Colonic mucosa (tissue), 4 donors: Measurements from ENCODE around the gene FAT1. TPM values are rescaled to one million over a fixed set of nuclear protein-coding genes. Genes with fewer than 3 reads are reported as not detected.

Experiments
- DNase-seq: peaks from one replicate; pipeline ENCODE4 v3.0.0-alpha.2; 2020
- H3K27ac ChIP-seq: fragments of 200-600 bp; one replicate; pipeline ENCODE4 v1.8.0; 2021
- H3K27me3 ChIP-seq: fragments of 200-600 bp; one replicate; pipeline ENCODE4 v1.8.0; 2021
- H3K36me3 ChIP-seq: fragments of 200-600 bp; one replicate; pipeline ENCODE4 v1.8.0; 2021
- H3K4me1 ChIP-seq: fragments of 200-600 bp; one replicate; pipeline ENCODE4 v1.8.0; 2021; ENCODE audit warnings: mild to moderate bottlenecking
- H3K4me3 ChIP-seq: fragments of 200-600 bp; one replicate; pipeline ENCODE4 v1.8.0; 2021
- H3K9ac ChIP-seq, 2 donors: one replicate each; pipeline ENCODE4 v1.7.0; 2013; ENCODE audit warnings: control low read depth in 2 of 2, low read depth in 2 of 2, low read length in 2 of 2
- H3K9me3 ChIP-seq: fragments of 200-600 bp; one replicate; pipeline ENCODE4 v1.8.0; 2021
- CTCF ChIP-seq: fragments of 200-600 bp; IDR thresholded peaks from one replicate; pipeline ENCODE4 v1.8.0; 2022; ENCODE audit warnings: antibody characterized with exemption, mild to moderate bottlenecking
- intact Hi-C: fragments of 100-400 bp; cut with DNase I; formaldehyde crosslinking; loops from one replicate; pipeline ENCODE4 v1.14.1; 2022
- total RNA-seq, 2 donors: library from RNA; stranded (reverse); fragmentation: NEBNext Ultra II Directional in 1 of 2; extraction: Animal tissue kit (Norgen Biotek cat#: 25700) in 1 of 2; gene quantifications; one replicate each; pipeline ENCODE4 v1.2.1, GENCODE V29; 2021
- donor health status: healthy.
- donor health status: DM: no; HTN: no; CAD: no.
- donor health status: DM: no; HTN: no; CAD: no.

Gene FAT1
- total RNA-seq, 2 donors from 2014 or later, result 243 to 300 TPM

GRCh38 chr4:186712690-186713089 lies 11.0 kb downstream of the FAT1 start:
- peaks cover 9% of the 10 kb centered on the region for H3K4me1 ChIP-seq
- TF ChIP-seq CTCF, result no peak
- no peak overlapping the region for H3K4me3 ChIP-seq
- intact Hi-C loops, result no loop called here
- H3K27ac ChIP-seq, result no peak overlapping the region
- H3K9me3 ChIP-seq, result no peaks in the 10 kb centered on the region
- H3K27me3 ChIP-seq, result no peaks in the 10 kb centered on the region
- no peaks in the 10 kb centered on the region for H3K36me3 ChIP-seq
- no peak for DNase-seq
- no peak overlapping the region for H3K9ac ChIP-seq

GRCh38 chr4:186710521-186711119 lies 13.0 kb downstream of the FAT1 start:
- no peak overlapping the region for H3K4me3 ChIP-seq
- intact Hi-C loops, result no loop called here
- no peak for TF ChIP-seq CTCF
- no peak overlapping the region for H3K9ac ChIP-seq
- H3K36me3 ChIP-seq, result no peaks in the 10 kb centered on the region
- H3K4me1 ChIP-seq, result peaks cover 16% of the 10 kb centered on the region
- H3K9me3 ChIP-seq, result no peaks in the 10 kb centered on the region
- no peak overlapping the region for H3K27ac ChIP-seq
- no peaks in the 10 kb centered on the region for H3K27me3 ChIP-seq
- DNase-seq, result no peak

GRCh38 chr4:186709517-186709916 lies 14.1 kb downstream of the FAT1 start:
- intact Hi-C loops, result no loop called here
- H3K27ac ChIP-seq, result peak overlapping the region; percentile 15
- no peak overlapping the region for H3K4me3 ChIP-seq
- no peaks in the 10 kb centered on the region for H3K9me3 ChIP-seq
- peaks cover 16% of the 10 kb centered on the region for H3K4me1 ChIP-seq
- no peak for TF ChIP-seq CTCF
- H3K27me3 ChIP-seq, result no peaks in the 10 kb centered on the region
- no peak for DNase-seq
- H3K36me3 ChIP-seq, result no peaks in the 10 kb centered on the region
- H3K9ac ChIP-seq, result no peak overlapping the region

GRCh38 chr4:186708554-186708953 lies 15.1 kb downstream of the FAT1 start:
- H3K4me3 ChIP-seq, result no peak overlapping the region
- TF ChIP-seq CTCF, result no peak
- no peaks in the 10 kb centered on the region for H3K9me3 ChIP-seq
- H3K36me3 ChIP-seq, result no peaks in the 10 kb centered on the region
- peak overlapping the region in 1 of 2 donors; percentile 70 for H3K9ac ChIP-seq
- H3K27ac ChIP-seq, result peak overlapping the region; percentile 73
- intact Hi-C loops, result no loop called here
- H3K27me3 ChIP-seq, result no peaks in the 10 kb centered on the region
- peaks cover 16% of the 10 kb centered on the region for H3K4me1 ChIP-seq
- DNase-seq, result peak; percentile 65

GRCh38 chr4:186707996-186708395 lies 15.7 kb downstream of the FAT1 start:
- Histone ChIP-seq H3K4me1 (peaks cover 16% of the 10 kb centered on the region), H3K9ac (peak overlapping the region in 1 of 2 donors; percentile 70), H3K36me3 (no peaks in the 10 kb centered on the region), H3K4me3 (no peak overlapping the region), H3K27me3 (no peaks in the 10 kb centered on the region), H3K9me3 (no peaks in the 10 kb centered on the region), H3K27ac (peak overlapping the region; percentile 73)
- DNase-seq, result peak; percentile 65
- intact Hi-C loops, result no loop called here
- no peak for TF ChIP-seq CTCF
